ENCODE measurements around the gene PHF21B. TPM values are rescaled to one million over a fixed set of nuclear protein-coding genes. Genes with fewer than 3 reads are reported as not detected.

PHF21B gene
- total and polyA plus RNA-seq, 2 of the 8 experiments (the other 6 are each of a cell fraction or from before 2014, with no cell fraction given), result 19.3 to 68.1 TPM

- TF ChIP-seq CHD7 (IDR thresholded peaks at IDR 0.05; ENCODE audit: insufficient replicate concordance, low read length) (no peak), BACH1 (IDR thresholded peaks at IDR 0.05; ENCODE audit: low read length) (no peak), NANOG (IDR thresholded peaks at IDR 0.05; ENCODE audit: insufficient read depth, low read depth, low read length, poor library complexity, severe bottlenecking) (no peak)
These were observed 72.6 kb downstream of the PHF21B start (continued) for GRCh38 chr22:44937216-44937615.

All from H1 (cell line).